NK-92 treated with Interleukin-12 subunit alpha and Interleukin-12 subunit beta, amount 100 ng/mL, for 24 hours (cell line): Measurements from ENCODE around the gene WBP2.

Experiments
- DNase-seq: peaks from one replicate; lab custom pipeline; 2025; lab: John Stamatoyannopoulos, UW

The WBP2 gene

GRCh38 chr17:75827308-75828075 is 27.6 kb downstream of the WBP2 start:
- DNase-seq = no peak

- no peak for DNase-seq
Observed at GRCh38 chr17:75826561-75827307, 28.4 kb downstream of the WBP2 start.

- no peak for DNase-seq
Observed at GRCh38 chr17:75825748-75826370, 29.3 kb downstream of the WBP2 start.

- DNase-seq = no peak
Observed at GRCh38 chr17:75825149-75825552, 30.0 kb downstream of the WBP2 start.

GRCh38 chr17:75824666-75825065 is 30.5 kb downstream of the WBP2 start:
- no peak for DNase-seq

- DNase-seq = no peak
Observed at GRCh38 chr17:75824050-75824552, 31.0 kb downstream of the WBP2 start.

- no peak for DNase-seq
Observed at GRCh38 chr17:75823257-75824041, 31.7 kb downstream of the WBP2 start.

GRCh38 chr17:75822800-75823166 is 32.4 kb downstream of the WBP2 start:
- DNase-seq = no peak

- no peak for DNase-seq
Observed at GRCh38 chr17:75822119-75822799, 32.9 kb downstream of the WBP2 start.

- DNase-seq = no peak
Observed at GRCh38 chr17:75821552-75821951, 33.6 kb downstream of the WBP2 start.

GRCh38 chr17:75820094-75821080 is 34.7 kb downstream of the WBP2 start:
- no peak for DNase-seq

GRCh38 chr17:75819678-75820077 is 35.5 kb downstream of the WBP2 start:
- DNase-seq = no peak

- no peak for DNase-seq
Observed at GRCh38 chr17:75819116-75819515, 36.0 kb downstream of the WBP2 start.

GRCh38 chr17:75818326-75818885 is 36.7 kb downstream of the WBP2 start:
- DNase-seq = no peak

GRCh38 chr17:75817571-75817970 is 37.6 kb downstream of the WBP2 start:
- DNase-seq = no peak

- DNase-seq = no peak
Observed at GRCh38 chr17:75816693-75817092, 38.4 kb downstream of the WBP2 start.

- no peak for DNase-seq
Observed at GRCh38 chr17:75815399-75815798, 39.7 kb downstream of the WBP2 start.

GRCh38 chr17:75814900-75815373 is 40.2 kb downstream of the WBP2 start:
- no peak for DNase-seq

GRCh38 chr17:75814021-75814395 is 41.1 kb downstream of the WBP2 start:
- DNase-seq = no peak
